OCI-LY3 (cell line): Measurements from ENCODE around the gene ZNF121.

Experiments used
- H2AFZ ChIP-seq: fragments of 200-600, 300-600 bp; shearing (Covaris generic); 2 replicates; pipeline ENCODE4 v1.6.0; 2014; ENCODE audit warnings: antibody characterized with exemption, low read depth, low read length
- H3K27ac ChIP-seq: fragments of 200-600, 300-600 bp; sonication (generic); 2 replicates; pipeline ENCODE4 v1.5.1; 2014; ENCODE audit warnings: mild to moderate bottlenecking, low read length, moderate library complexity, mixed read lengths
- H3K27me3 ChIP-seq: fragments of 200-600, 300-600 bp; sonication (generic); 2 replicates; pipeline ENCODE4 v1.6.1; 2014; ENCODE audit warnings: low read depth, low read length, mixed read lengths
- H3K36me3 ChIP-seq: fragments of 200-600, 300-600 bp; sonication (generic); replicated peaks from 2 replicates; pipeline ENCODE3; 2014; ENCODE audit warnings: low read depth, low read length, mixed read lengths
- H3K4me1 ChIP-seq: fragments of 300-600, 200-600 bp; sonication (generic); 2 replicates; pipeline ENCODE4 v1.6.1; 2014; ENCODE audit warnings: low read length, mixed read lengths
- H3K4me2 ChIP-seq: fragments of 200-600, 300-600 bp; sonication (generic); 2 replicates; pipeline ENCODE4 v1.6.1; 2014; ENCODE audit warnings: low read length, mixed read lengths
- H3K4me3 ChIP-seq: fragments of 300-600, 200-600 bp; sonication (generic); 2 replicates; pipeline ENCODE4 v1.5.1; 2014; ENCODE audit warnings: antibody characterized with exemption, mild to moderate bottlenecking, low read length, moderate library complexity
- H3K79me2 ChIP-seq: fragments of 300-600, 200-600 bp; shearing (Covaris generic); 2 replicates; pipeline ENCODE4 v1.6.1; 2014; ENCODE audit warnings: mild to moderate bottlenecking, low read length, mixed read lengths
- H3K9ac ChIP-seq: fragments of 300-600, 200-600 bp; shearing (Covaris generic); 2 replicates; pipeline ENCODE4 v1.6.0; 2014; ENCODE audit warnings: mild to moderate bottlenecking, low read length, moderate library complexity
- H3K9me3 ChIP-seq: fragments of 200-600, 300-600 bp; shearing (Covaris generic); 2 replicates; pipeline ENCODE4 v1.6.1; 2014; ENCODE audit warnings: low read length, mixed read lengths; ENCODE audit not compliant: insufficient read depth
- H4K20me1 ChIP-seq: fragments of 200-600, 300-600 bp; sonication (generic); 2 replicates; pipeline ENCODE4 v1.6.1; 2016; ENCODE audit warnings: low read length, mixed read lengths; ENCODE audit not compliant: insufficient read depth
- CTCF ChIP-seq: fragments of 200-600, 300-600 bp; sonication (generic); IDR thresholded peaks from 2 replicates; pipeline ENCODE4 v1.5.1; 2014; ENCODE audit warnings: antibody characterized with exemption, low read length, low read depth
- EZH2phosphoT487 ChIP-seq: fragments of 200-600 bp; shearing (Covaris generic); IDR thresholded peaks from 2 replicates; pipeline ENCODE4 v1.6.1; 2018; ENCODE audit warnings: antibody characterized with exemption, mixed run types, low read depth

The ZNF121 gene

DNA sequence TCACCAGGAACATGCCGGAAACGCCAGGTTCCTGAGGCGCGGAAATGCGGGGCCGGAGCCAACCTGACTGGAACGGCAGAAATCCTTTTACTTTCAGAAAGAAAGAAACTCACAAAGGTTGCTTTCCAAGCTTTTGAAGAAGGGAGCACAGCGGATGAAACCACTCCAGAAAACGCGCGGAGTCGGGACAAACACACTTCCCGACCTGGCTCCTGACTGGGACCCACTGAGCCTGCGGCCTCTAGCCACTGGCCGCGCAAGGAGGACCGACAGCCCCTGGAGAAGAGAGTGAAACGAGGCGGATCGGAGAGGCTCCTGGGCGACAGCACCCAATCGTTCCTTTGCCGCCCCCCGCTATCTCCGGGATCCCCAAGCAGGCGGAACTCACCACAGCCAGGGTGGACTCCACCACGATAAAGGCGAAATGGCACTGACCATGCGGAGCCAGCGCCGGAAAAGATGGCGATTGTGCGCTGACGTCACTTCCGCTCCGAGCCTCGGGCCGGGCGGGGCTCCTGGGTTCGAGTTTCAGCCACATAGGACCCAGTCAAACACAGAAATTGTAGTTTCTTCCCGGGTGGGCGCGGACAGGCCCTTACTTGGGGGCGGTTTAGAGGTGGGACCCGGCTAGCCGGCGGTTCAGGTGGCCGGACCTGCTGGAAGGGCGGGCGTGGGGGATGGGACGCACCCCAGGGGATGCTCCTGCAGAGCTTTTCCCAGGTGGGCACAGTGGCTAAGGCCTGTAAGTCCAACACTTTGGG, at the start of gene ZNF121:
Gene ZNF121 (minus strand): TSS at position 432 of the 761 bp plus-strand sequence. CDS start 16,407 bp downstream, outside the sequence.
- peak within 1 kb of the TSS; percentile 91 for H2AFZ ChIP-seq
- peaks cover 34% of the 10 kb centered on the region for H3K36me3 ChIP-seq
- peaks cover 25% of the 10 kb centered on the region for H4K20me1 ChIP-seq
- H3K27me3 ChIP-seq = no peaks in the 10 kb centered on the region
- H3K9ac ChIP-seq = peak within 1 kb of the TSS; percentile 84
- peak within 1 kb of the TSS; percentile 81 for H3K4me3 ChIP-seq
- no peak for TF ChIP-seq CTCF
- TF ChIP-seq EZH2phosphoT487 = no peak
- peaks cover 8% of the 10 kb centered on the region; the same call in 1 of the 2 replicates for H3K4me1 ChIP-seq
- peaks cover 54% of the 10 kb centered on the region for H3K79me2 ChIP-seq
- H3K4me2 ChIP-seq = peak within 1 kb of the TSS; percentile 62
- peaks cover 17% of the 10 kb centered on the region; the same call in 1 of the 2 replicates for H3K9me3 ChIP-seq
- H3K27ac ChIP-seq = peak within 1 kb of the TSS; percentile 63

DNA sequence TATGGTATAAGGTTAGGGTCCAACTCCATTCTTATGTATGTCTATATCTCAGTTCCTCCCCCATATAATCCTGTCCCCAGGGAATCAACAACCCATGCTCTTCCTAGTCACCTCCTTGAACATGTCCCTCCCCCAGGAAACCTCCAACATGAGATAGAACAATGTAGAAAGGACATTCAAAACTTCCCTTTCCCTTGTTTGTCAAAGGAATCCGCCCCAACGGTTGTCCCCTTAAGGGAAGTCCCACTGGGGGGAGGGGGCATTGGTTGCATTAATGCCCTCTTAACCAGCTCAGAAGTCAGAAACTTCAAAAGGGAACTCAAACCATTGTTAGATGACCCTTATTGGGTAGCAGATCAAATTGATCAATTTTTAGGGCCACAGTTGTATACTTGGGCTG, 43.6 kb upstream of the ZNF121 start:
- no peak for TF ChIP-seq EZH2phosphoT487
- TF ChIP-seq CTCF = no peak
- peaks cover 7% of the 10 kb centered on the region for H3K36me3 ChIP-seq
- H3K27me3 ChIP-seq = no peaks in the 10 kb centered on the region
- no peak overlapping the region for H3K4me2 ChIP-seq
- no peak overlapping the region for H3K9ac ChIP-seq
- H3K4me1 ChIP-seq = no peaks in the 10 kb centered on the region
- no peaks in the 10 kb centered on the region for H3K79me2 ChIP-seq
- no peak overlapping the region for H3K27ac ChIP-seq
- no peak overlapping the region for H3K4me3 ChIP-seq
- no peak overlapping the region for H2AFZ ChIP-seq
- no peaks in the 10 kb centered on the region for H4K20me1 ChIP-seq
- H3K9me3 ChIP-seq = no peaks in the 10 kb centered on the region

DNA sequence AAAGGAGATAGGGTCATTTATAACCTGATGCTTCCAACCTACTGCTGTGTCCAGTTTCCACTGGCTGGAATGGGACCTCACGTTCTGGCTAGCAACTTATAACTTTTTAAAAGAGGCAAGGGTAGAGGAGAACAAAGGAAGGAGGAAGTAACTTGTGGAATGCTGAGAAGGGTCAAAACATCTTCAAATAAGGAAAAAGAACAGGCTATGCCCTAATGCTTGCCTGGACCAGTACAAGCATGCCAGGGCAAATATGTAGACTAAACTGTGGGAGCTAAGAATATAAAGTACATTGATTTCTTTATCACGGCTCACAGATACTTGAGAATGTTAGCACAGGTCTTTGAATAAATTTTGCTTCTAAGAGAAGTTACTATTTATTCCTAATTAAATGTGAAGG, 38.2 kb upstream of the ZNF121 start:
- H3K4me2 ChIP-seq = no peak overlapping the region

More for the DNA sequence above, 38.2 kb upstream of the ZNF121 start:
- no peak for TF ChIP-seq EZH2phosphoT487
- no peak for TF ChIP-seq CTCF
- H3K9ac ChIP-seq = no peak overlapping the region
- peak overlapping the region; percentile 5; the same call in 1 of the 2 replicates for H3K4me3 ChIP-seq
- H3K36me3 ChIP-seq = peaks cover 4% of the 10 kb centered on the region
- no peak overlapping the region for H3K27ac ChIP-seq
- H3K9me3 ChIP-seq = no peaks in the 10 kb centered on the region
- H3K4me1 ChIP-seq = peaks cover 9% of the 10 kb centered on the region; the same call in 1 of the 2 replicates
- no peak overlapping the region for H2AFZ ChIP-seq
- H3K79me2 ChIP-seq = peaks cover 22% of the 10 kb centered on the region
- no peaks in the 10 kb centered on the region for H3K27me3 ChIP-seq
- H4K20me1 ChIP-seq = no peaks in the 10 kb centered on the region
